ENCODE results near the gene BDNF. TPM values are rescaled to one million over a fixed set of nuclear protein-coding genes. Genes with fewer than 3 reads are reported as not detected.
"Not testable (repeated sequence)": the region's sequence is repeated elsewhere in the genome, so short reads cannot be mapped to it uniquely, and the experiment has no call there.

The BDNF gene
- total RNA-seq = 1 to 10 TPM in 3 of 4 donors, under 1 TPM in 1; 0.93 to 4.6 (median 1.5) TPM

GRCh38 chr11:27700351-27701301, at the start of gene BDNF:
Gene BDNF (minus strand): TSS chr11:27700455. CDS start chr11:27658564, 41,891 bp downstream.
- WGBS, 2 donors = 0 to 1% methylated on average over 32 to 40 of the region's 92 CpGs
- intact Hi-C loops (cut with DNase I; ENCODE audit: low total_unique reads) = no loop called here
- TF ChIP-seq CTCF (IDR thresholded peaks at IDR 0.05) (no peak), POLR2A (IDR thresholded peaks at IDR 0.05) (no peak)
- DNase-seq (ENCODE audit: low spot score in 2 of 2) = peak in 1 of 2 donors; percentile 69
- H3K4me3 ChIP-seq (ENCODE audit: low read depth, poor library complexity, severe bottlenecking) = peak within 1 kb of the TSS; percentile 43

- no peak for DNase-seq (ENCODE audit: low spot score in 2 of 2)
- 36 to 46% methylated on average over 7 of the region's 7 CpGs for WGBS, 2 donors
- intact Hi-C loops (cut with DNase I; ENCODE audit: low total_unique reads) = no loop called here
- no peak overlapping the region for H3K4me3 ChIP-seq (ENCODE audit: low read depth, poor library complexity, severe bottlenecking)
- TF ChIP-seq POLR2A (IDR thresholded peaks at IDR 0.05) = no peak
- no peak for TF ChIP-seq CTCF (IDR thresholded peaks at IDR 0.05)
Measured at GRCh38 chr11:27740362-27741013, 40.2 kb upstream of the BDNF start.

GRCh38 chr11:27735281-27735680, 35.0 kb upstream of the BDNF start:
- WGBS, 2 donors = 38 to 43% methylated on average over 1 of the region's 1 CpG
- intact Hi-C loops (cut with DNase I; ENCODE audit: low total_unique reads) = no loop called here
- no peak overlapping the region for H3K4me3 ChIP-seq (ENCODE audit: low read depth, poor library complexity, severe bottlenecking)
- no peak for TF ChIP-seq CTCF (IDR thresholded peaks at IDR 0.05)
- no peak for TF ChIP-seq POLR2A (IDR thresholded peaks at IDR 0.05)
- no peak for DNase-seq (ENCODE audit: low spot score in 2 of 2)

GRCh38 chr11:27731803-27732202, 31.5 kb upstream of the BDNF start:
- intact Hi-C loops (cut with DNase I; ENCODE audit: low total_unique reads); H3K4me3 ChIP-seq (ENCODE audit: low read depth, poor library complexity, severe bottlenecking); DNase-seq (ENCODE audit: low spot score in 2 of 2): not testable (repeated sequence)
- 90 to 92% methylated on average over 7 of the region's 7 CpGs for WGBS, 2 donors

- TF ChIP-seq POLR2A (IDR thresholded peaks at IDR 0.05) (no peak), CTCF (IDR thresholded peaks at IDR 0.05) (no peak)
- WGBS, 2 donors = 61 to 69% methylated on average over 1 of the region's 1 CpG
Measured at GRCh38 chr11:27726981-27727380, 26.7 kb upstream of the BDNF start.

GRCh38 chr11:27723687-27724086, 23.4 kb upstream of the BDNF start:
- no peak for DNase-seq (ENCODE audit: low spot score in 2 of 2)
- intact Hi-C loops (cut with DNase I; ENCODE audit: low total_unique reads) = no loop called here
- H3K4me3 ChIP-seq (ENCODE audit: low read depth, poor library complexity, severe bottlenecking) = no peak overlapping the region
- TF ChIP-seq CTCF (IDR thresholded peaks at IDR 0.05) (no peak), POLR2A (IDR thresholded peaks at IDR 0.05) (no peak)
- WGBS, 2 donors = 84 to 86% methylated on average over 1 of the region's 1 CpG

More at GRCh38 chr11:27726981-27727380, 26.7 kb upstream of the BDNF start:
- no peak overlapping the region for H3K4me3 ChIP-seq (ENCODE audit: low read depth, poor library complexity, severe bottlenecking)
- DNase-seq (ENCODE audit: low spot score in 2 of 2) = no peak
- intact Hi-C loops (cut with DNase I; ENCODE audit: low total_unique reads) = no loop called here

Measured in lower leg skin (tissue), 4 donors.